NCI-H345 treated with DMSO at 0.1 percent for 48 hours (cell line): ENCODE data around the gene SKA1.
"Not testable (repeated sequence)": the region's sequence is repeated elsewhere in the genome, so short reads cannot be mapped to it uniquely, and the experiment has no call there.

ENCODE experiments used
- DNase-seq: peaks from one replicate; lab custom pipeline; 2025; ENCODE audit not compliant: unreplicated experiment; lab: John Stamatoyannopoulos, UW

SKA1 gene

DNA sequence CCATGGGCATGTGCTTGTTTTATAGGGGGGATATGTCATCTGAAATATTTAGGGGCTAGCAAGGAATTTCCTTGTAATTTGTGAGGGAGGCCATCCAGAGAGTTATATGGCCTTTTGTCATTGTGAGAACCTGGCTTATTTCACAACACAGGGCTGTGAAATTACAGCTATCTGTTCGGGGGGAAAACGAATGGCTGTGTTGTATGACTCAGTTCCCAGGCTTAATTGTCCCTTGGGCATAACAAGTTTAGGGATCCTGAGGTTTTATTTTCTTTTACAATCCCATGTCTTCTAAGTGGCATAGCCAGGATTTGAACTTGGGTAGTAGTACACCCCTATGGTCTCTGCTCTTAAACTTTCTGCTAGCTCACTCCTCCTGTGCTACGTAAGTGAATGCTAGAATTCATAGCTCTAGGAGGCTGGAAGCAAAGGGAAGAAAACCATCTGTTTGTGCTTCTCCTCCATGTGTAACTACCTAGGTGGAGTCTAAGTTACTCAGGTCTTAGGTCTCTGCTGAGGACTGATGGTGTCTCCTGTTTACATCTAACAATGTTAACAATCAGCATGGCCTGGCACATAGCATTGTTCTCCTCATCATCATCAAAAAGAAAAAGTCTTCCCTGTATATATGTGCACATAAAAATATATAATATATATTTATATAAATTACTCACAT lies 53.8 kb downstream of the SKA1 start:
- DNase-seq: no peak

- peak; percentile 35 for DNase-seq
Observed at GRCh38 chr18:50429207-50429948, 54.5 kb downstream of the SKA1 start.

GRCh38 chr18:50432915-50433314 lies 58.1 kb downstream of the SKA1 start:
- DNase-seq: no peak

DNA sequence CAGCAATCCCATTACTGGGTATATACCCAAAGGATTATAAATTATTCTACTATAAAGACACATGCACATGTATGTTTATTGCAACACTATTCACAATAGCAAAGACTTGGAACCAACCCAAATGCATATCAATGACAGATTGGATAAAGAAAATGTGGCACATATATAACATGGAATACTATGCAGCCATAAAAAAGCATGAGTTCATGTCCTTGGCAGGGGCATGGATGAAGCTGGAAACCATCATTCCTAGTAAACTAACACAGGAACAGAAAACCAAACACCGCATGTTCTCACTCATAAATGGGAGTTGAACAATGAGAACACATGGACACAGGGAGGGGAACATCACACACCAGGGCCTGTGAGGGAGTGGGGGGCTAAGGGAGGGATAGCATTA lies 61.9 kb downstream of the SKA1 start:
- DNase-seq: not testable (repeated sequence)

- no peak for DNase-seq
Observed at GRCh38 chr18:50439460-50440015, 64.7 kb downstream of the SKA1 start.

DNA sequence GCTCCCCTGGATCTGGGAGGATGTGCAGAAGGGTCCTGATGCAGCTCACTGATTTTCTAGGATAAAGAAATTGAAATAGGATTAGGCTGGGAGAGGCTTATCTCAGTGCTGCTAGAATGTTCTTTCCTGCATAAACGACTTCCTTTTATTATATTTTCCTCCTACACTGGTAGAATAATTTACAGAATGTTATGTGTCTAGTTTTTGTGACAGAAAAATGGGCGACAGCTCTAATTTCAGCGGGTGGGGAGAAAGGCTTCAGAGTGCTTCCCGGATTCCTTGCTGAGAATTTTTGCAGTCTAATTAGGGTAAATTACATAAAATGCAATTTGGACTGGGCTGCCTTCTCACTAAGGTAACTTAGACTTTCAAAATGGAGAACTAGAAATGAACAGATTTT lies 66.2 kb downstream of the SKA1 start:
- DNase-seq: peak; percentile 75

DNA sequence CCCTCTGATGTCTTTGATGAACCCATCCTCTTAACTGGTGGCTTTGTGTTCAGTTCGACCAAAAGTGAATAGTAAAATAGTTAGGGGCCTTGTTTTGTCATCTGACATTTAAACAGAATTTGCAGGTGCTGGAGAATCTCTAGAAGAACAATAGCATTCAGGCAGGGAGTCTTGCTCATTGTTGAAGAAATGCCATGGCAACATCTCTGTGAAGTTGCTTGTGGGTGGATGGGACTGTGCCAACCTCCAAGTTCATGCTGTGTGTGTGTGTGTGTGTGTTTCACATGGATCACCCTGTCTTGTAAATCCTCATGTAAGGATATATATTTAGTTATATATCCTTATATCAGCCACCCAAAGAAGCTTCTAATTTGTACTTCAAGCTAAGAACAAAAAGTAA lies 66.7 kb downstream of the SKA1 start:
- DNase-seq: peak; percentile 92
